Occipital lobe (tissue), 2 donors: ENCODE measurements around the gene ADAMTS17. TPM values are rescaled to one million over a fixed set of nuclear protein-coding genes. Genes with fewer than 3 reads are reported as not detected.

Source experiments
- DNase-seq: peaks from one replicate; lab custom pipeline; 2025; lab: John Stamatoyannopoulos, UW
- total RNA-seq: library from RNA; depleted of rRNA; stranded (reverse); fragments of >200 nt; gene quantifications from one replicate; pipeline ENCODE4 v1.2.3, GENCODE V29; 2014

The ADAMTS17 gene
- total RNA-seq, 1 donor from 2014 or later: 5.1 TPM

DNA sequence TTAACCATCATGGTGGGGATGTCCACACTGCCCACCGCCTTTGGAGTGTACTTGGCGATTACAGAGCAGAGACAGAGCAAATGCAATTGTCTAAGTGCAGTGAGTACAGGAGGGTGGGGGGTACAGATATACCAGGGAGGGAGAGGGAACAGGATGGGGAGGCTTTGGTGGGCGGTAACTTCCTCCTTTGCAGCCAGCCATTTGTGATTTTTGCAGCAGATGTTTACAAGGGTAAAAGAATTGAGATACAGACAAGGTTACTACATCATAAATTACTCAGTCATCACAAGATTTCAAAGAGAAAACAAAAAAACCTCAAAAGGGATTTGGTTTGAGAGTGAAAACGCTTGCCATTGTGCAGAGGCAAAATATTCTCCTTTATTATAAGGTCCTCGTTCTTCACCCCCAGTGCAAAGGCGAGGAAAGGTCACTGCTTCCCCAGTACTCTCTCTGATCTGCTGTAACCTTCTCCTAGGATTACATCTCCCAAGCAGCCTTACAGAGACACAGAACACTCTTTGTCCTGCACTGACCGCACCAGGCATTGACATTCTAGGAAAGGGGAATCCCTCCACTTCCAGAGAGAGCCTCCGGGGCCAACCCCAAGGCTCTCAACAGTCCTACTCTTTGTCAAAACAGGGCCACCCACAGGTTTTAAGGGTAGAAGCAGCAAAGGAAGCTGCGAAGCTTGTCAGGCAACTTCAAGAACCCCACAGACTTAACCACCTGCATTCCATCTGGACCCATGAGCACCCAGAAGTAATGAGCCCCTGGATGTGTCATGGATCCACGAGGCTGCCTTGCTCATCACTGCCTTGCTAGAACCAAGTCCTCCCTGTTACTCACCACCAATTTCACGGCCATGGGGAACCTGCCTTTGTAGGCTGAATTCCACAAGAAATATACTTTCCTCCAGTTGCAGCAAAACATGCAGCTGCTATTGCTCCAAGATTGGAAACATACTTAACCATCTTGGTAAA lies 117.3 kb downstream of the ADAMTS17 start:
- DNase-seq: no peak

DNA sequence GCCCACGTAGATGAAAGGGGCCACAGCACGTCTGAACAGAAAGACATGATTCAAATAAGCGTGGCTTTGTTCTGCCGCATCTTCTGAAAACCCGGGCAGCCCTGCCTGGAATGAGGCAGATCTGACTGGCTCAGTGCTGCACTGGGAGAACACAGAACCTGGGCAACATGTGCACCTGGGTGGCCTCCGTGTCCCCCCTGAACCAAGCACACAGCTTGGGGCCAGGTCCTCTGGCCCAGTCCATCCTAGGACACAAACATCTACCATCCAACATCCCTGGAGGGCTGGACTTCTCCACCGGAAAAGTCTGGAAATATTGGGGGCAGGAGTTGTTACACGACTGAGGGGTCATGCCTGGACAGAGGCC lies 119.4 kb downstream of the ADAMTS17 start:
- DNase-seq: no peak

DNA sequence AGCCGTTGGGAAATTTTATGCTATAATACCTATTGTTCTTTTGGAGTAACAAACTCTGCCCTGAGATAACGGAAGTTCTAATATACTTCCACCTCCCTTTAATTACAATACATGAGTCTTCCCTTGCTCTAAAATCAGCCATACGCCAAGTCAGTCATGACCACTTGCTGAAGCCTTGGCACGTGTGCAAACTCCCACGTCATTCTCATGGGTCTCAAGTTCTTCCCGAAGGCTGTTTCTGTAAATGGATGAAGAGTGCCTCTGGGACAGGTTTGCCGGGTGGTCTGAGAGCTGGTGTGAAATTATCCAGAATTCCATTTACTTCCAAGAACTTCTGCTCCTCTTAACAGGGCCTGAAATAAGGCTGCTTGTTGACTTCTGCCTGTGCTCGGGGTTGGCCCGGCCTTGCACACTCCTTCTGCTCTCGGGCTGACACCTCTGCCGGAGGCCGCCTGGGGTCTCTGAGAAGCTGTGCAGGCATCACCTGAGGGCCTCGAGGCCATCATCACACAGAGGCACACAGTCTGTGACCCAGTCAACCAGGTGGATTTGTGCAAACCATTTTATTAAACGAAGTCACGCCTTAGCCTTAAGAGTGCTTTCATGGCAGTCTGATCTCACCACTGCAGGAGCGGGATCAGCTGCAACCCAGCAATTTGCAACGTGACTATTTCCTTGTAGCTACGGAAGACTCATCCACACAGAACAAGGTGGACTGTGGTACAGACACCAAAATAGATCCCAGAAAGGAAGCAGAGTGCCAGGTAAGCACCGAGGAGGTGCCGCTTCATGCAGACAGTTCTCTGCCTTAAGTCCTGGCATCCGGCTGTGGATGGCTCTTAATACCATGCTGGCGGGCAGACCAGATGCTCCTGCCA lies 120.1 kb downstream of the ADAMTS17 start:
- DNase-seq: no peak

- no peak for DNase-seq
Observed at GRCh38 chr15:100220058-100220768, 121.6 kb downstream of the ADAMTS17 start.

GRCh38 chr15:100218434-100218833 lies 123.3 kb downstream of the ADAMTS17 start:
- DNase-seq: no peak

DNA sequence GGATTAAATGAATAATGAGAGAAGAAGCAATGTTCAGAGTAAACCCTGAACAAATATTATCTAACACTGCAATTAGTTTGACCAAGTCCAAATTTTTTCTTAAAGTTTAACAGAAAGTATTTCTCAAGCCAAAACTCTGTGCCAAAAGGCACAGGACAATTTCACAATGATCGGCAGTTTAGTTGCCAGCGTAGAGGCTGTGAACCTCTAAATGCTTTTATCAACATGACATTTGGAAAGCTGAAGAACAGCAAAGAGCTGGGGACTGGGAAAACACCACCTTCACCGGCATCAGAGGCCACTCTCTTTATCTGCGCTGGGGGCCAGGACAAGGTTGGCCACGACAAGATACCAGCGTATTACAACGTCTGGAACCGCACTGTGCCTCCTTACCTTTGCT lies 125.6 kb downstream of the ADAMTS17 start:
- DNase-seq: no peak

- no peak for DNase-seq
Observed at GRCh38 chr15:100215843-100216169, 126.0 kb downstream of the ADAMTS17 start.

DNA sequence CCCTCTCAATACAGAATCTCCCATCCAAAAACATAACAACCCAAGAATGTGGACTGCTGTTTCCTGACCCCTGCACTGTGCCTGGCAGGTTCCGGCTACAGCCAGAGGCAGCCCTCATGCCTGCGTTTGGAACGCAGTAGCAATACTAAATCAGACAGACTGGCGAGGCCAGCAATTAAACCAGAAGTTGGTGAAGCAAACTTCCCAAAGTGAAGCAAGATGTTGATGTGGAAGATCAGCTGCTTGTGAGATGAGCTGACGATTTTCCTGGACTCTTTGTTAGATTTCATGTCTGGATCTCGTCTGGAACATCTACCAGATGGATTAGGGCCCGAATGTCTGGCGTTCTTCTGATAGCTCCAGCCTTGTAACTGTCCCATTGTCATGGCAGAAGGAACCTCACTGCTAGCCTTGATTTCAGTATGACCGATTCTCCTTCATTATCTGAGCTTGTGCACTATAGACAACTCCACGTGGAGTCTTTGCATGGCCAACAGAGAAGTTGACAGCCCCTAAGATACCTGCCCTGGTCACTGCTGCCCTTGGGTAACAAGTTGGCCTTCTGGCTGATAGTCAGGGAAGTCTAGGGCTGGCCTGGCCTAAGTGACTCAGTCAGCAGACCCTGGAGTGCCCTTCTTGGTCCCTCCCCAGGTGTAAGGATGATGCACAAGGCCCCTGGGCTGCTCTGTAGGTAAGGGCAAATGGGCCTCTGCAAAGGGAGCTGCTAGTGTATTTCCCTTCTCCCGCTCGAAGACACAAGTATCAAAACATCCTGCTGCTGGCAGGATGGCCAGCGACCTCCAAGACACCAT lies 126.5 kb downstream of the ADAMTS17 start:
- no peak for DNase-seq

- DNase-seq: no peak
Observed at GRCh38 chr15:100211855-100212850, 129.6 kb downstream of the ADAMTS17 start.

GRCh38 chr15:100210338-100210737 lies 131.4 kb downstream of the ADAMTS17 start:
- no peak for DNase-seq

- DNase-seq: no peak
Observed at GRCh38 chr15:100208921-100209603, 132.7 kb downstream of the ADAMTS17 start.

DNA sequence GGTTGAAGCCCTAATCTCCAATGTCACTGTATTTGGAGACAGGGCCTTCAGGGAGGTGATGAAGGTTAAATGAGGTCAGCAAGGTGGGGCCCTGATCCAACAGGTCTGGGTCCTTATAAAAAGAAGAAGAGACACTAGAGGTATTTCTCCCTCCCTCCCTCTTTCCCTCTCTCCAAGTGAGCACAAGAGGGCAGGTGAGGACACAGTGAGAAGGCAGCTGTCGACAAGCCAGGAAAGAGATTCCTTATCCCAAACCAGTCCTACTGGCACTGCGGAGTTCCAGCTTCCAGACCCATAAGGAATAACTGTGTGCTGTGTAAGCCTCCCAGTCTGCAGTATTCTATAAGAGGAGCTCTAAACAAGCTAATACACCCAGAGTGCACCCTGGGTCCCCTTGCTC lies 134.7 kb downstream of the ADAMTS17 start:
- DNase-seq: no peak

GRCh38 chr15:100206643-100207042 lies 135.1 kb downstream of the ADAMTS17 start:
- no peak for DNase-seq

GRCh38 chr15:100205549-100206295 lies 136.1 kb downstream of the ADAMTS17 start:
- DNase-seq: no peak

GRCh38 chr15:100204771-100205170 lies 137.0 kb downstream of the ADAMTS17 start:
- no peak for DNase-seq

- DNase-seq: no peak
Observed at GRCh38 chr15:100204211-100204610, 137.6 kb downstream of the ADAMTS17 start.

DNA sequence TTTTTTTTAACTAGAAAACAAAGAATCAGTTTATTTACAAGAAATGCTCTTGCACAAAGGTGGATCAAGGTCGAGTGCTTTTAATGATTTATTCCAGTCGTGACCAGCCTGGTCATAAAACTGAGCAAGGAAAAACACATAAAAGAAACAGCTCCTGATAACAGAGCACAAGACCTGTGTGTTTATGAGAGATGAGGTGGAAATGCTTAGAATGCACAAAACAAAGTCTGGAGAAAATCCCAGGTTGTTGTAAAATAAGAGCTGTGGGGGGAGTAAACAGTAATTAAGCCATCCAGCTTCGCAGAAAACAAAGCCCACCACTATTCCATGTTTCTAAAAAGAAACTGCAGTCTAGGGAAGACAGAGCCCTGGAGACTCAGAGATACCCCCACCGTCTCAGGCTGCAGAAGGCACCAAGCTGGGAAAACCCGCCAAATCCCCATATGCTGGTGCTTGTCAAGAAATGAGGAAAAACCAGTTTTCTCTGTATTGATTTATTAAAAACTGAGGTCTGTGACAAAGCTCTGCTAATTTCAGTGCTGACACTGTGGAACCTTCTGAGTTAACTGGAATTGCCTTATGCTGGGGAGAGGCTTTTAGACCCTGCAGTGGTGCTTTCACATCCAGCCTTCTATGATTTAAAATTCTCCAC lies 139.3 kb downstream of the ADAMTS17 start:
- no peak for DNase-seq
